IMR-90 (cell line): ENCODE data around the gene HOXB8. TPM values are rescaled to one million over a fixed set of nuclear protein-coding genes. Genes with fewer than 3 reads are reported as not detected.

Experiments
- ATAC-seq: fragments of 200-7000 bp; cut with Tn5 transposase; 2 replicates; pipeline ENCODE4 v1.9.1; 2020; ENCODE audit warnings: low read depth, mild to moderate bottlenecking, moderate library complexity
- BruUV-seq: library from RNA; stranded (reverse); fragments of 400-500 nt; replicated peaks from 2 replicates; lab custom pipeline; 2021; lab: Mats Ljungman, UMichigan
- CTCF ChIA-PET: fragments of 300-600 bp; formaldehyde crosslinking; extraction: SDS; loops from one replicate; lab custom pipeline; 2021; ENCODE audit warnings: antibody characterized with exemption; lab: Yijun Ruan, JAX
- POLR2A ChIA-PET: fragments of 300-600 bp; sonication (Branson Sonifier 250); formaldehyde crosslinking; loops from one replicate; lab custom pipeline; 2022; ENCODE audit warnings: antibody characterized with exemption; ENCODE audit not compliant: unreplicated experiment; lab: Charles Lee
- DNase-seq: peaks from one replicate; pipeline ENCODE4 v3.0.0; 2013
- H2AFZ ChIP-seq: replicated peaks from 2 replicates; pipeline ENCODE3; 2013; ENCODE audit warnings: low read length, mild to moderate bottlenecking; ENCODE audit not compliant: poor library complexity
- H2AK5ac ChIP-seq: 2 replicates; pipeline ENCODE4 v1.6.1; 2013; ENCODE audit warnings: low read depth, low read length, inconsistent platforms
- H2AK9ac ChIP-seq: replicated peaks from 2 replicates; pipeline ENCODE3; 2013; ENCODE audit warnings: mild to moderate bottlenecking, low read depth, low read length, moderate library complexity; ENCODE audit not compliant: poor library complexity
- H2BK120ac ChIP-seq: 2 replicates; pipeline ENCODE4 v1.6.1; 2013; ENCODE audit warnings: low read depth, low read length, inconsistent platforms
- H2BK15ac ChIP-seq: 3 replicates; pipeline ENCODE4 v1.6.1; 2013; ENCODE audit warnings: low read depth, low read length, inconsistent platforms
- H2BK20ac ChIP-seq: 2 replicates; pipeline ENCODE4 v1.6.1; 2013; ENCODE audit warnings: low read depth, mild to moderate bottlenecking, inconsistent platforms, low read length, moderate library complexity
- H2BK5ac ChIP-seq: 2 replicates; pipeline ENCODE4 v1.6.1; 2013; ENCODE audit warnings: mild to moderate bottlenecking, low read depth, low read length, inconsistent platforms; ENCODE audit not compliant: poor library complexity, severe bottlenecking
- H3K14ac ChIP-seq: replicated peaks from 2 replicates; pipeline ENCODE4 v1.6.1; 2013; ENCODE audit warnings: low read depth, low read length, inconsistent platforms
- H3K18ac ChIP-seq: 2 replicates; pipeline ENCODE4 v1.6.1; 2013; ENCODE audit warnings: low read depth, low read length, control low read depth
- H3K23ac ChIP-seq: 2 replicates; pipeline ENCODE4 v1.6.1; 2013; ENCODE audit warnings: low read depth, low read length, inconsistent platforms
- H3K27ac ChIP-seq: 2 replicates; pipeline ENCODE4 v1.5.1; 2013; ENCODE audit warnings: mild to moderate bottlenecking, control low read depth, low read length; ENCODE audit not compliant: insufficient read depth
- H3K27me3 ChIP-seq: 2 replicates; pipeline ENCODE4 v1.6.1; 2013; ENCODE audit warnings: low read length; ENCODE audit not compliant: control insufficient read depth, insufficient read depth
- H3K36me3 ChIP-seq: 2 replicates; pipeline ENCODE4 v1.6.1; 2013; ENCODE audit warnings: low read length, mixed read lengths; ENCODE audit not compliant: control insufficient read depth, insufficient read depth
- H3K4ac ChIP-seq: 2 replicates; pipeline ENCODE4 v1.6.1; 2013; ENCODE audit warnings: low read depth, low read length, inconsistent platforms
- H3K4me1 ChIP-seq: 2 replicates; pipeline ENCODE4 v1.6.1; 2013; ENCODE audit warnings: low read length, mixed read lengths; ENCODE audit not compliant: control insufficient read depth, insufficient read depth
- H3K4me2 ChIP-seq: 2 replicates; pipeline ENCODE4 v1.6.1; 2013; ENCODE audit warnings: low read depth, mild to moderate bottlenecking, control low read depth, low read length, moderate library complexity
- H3K4me3 ChIP-seq: 2 replicates; pipeline ENCODE4 v1.5.1; 2013; ENCODE audit warnings: low read depth, mild to moderate bottlenecking, control low read depth, low read length, moderate library complexity; ENCODE audit not compliant: insufficient read depth
- H3K56ac ChIP-seq: 2 replicates; pipeline ENCODE4 v1.6.1; 2013; ENCODE audit warnings: low read length, inconsistent platforms; ENCODE audit not compliant: insufficient read depth; ENCODE audit errors: extremely low read depth
- H3K79me1 ChIP-seq, 2 experiments: 2 replicates each; pipeline ENCODE4 v1.6.1; 2013; ENCODE audit warnings: low read length in 2 of 2, inconsistent platforms in 1 of 2, low read depth in 1 of 2
- H3K9ac ChIP-seq: 2 replicates; pipeline ENCODE4 v1.6.1; 2013; ENCODE audit warnings: low read depth, low read length, control low read depth
- H3K9me1 ChIP-seq: 2 replicates; pipeline ENCODE4 v1.6.1; 2013; ENCODE audit warnings: low read length, inconsistent platforms; ENCODE audit not compliant: insufficient read depth
- H3K9me3 ChIP-seq: 2 replicates; pipeline ENCODE4 v1.6.1; 2013; ENCODE audit warnings: low read length; ENCODE audit not compliant: control insufficient read depth, insufficient read depth
- H4K20me1 ChIP-seq: 2 replicates; pipeline ENCODE4 v1.6.1; 2013; ENCODE audit warnings: low read length, inconsistent platforms; ENCODE audit not compliant: insufficient read depth
- H4K5ac ChIP-seq: 2 replicates; pipeline ENCODE4 v1.6.1; 2013; ENCODE audit warnings: mild to moderate bottlenecking, low read depth, low read length, control low read depth
- H4K8ac ChIP-seq, 2 experiments: 2 replicates each; pipeline ENCODE4 v1.6.1; 2013; ENCODE audit warnings: low read depth in 2 of 2, low read length in 2 of 2, control low read depth in 1 of 2, inconsistent platforms in 1 of 2
- H4K91ac ChIP-seq: 2 replicates; pipeline ENCODE4 v1.6.1; 2013; ENCODE audit warnings: low read depth, low read length, inconsistent platforms; ENCODE audit not compliant: insufficient read depth
- MXI1 ChIP-seq: IDR thresholded peaks from 2 replicates; pipeline ENCODE4 v1.6.1; 2012; ENCODE audit warnings: low read depth, mild to moderate bottlenecking, low read length, moderate library complexity, borderline replicate concordance
- SMC3 ChIP-seq: fragments of 150-350 bp; IDR thresholded peaks from 2 replicates; pipeline ENCODE4 v1.6.1; 2016; ENCODE audit warnings: low read depth, mild to moderate bottlenecking, antibody characterized with exemption, low read length, moderate library complexity
- WGBS, 2 experiments: methylation state at CpG; one replicate each; pipeline versions ENCODE4 v1.1.5 to v1.1.7; 2013; ENCODE audit warnings: missing lambda C conversion rate in 2 of 2; ENCODE audit not compliant: insufficient read length in 1 of 2; ENCODE audit errors: extremely low coverage in 2 of 2; 5-methylcytosine and 5-hydroxymethylcytosine counted together
- dilution Hi-C: fragments of 300-500 bp; cut with HindIII; formaldehyde crosslinking; loops from one replicate; pipeline ENCODE4 v1.14.3; 2018; ENCODE audit warnings: low sequenced_read_pairs; ENCODE audit not compliant: unreplicated experiment
- in situ Hi-C: fragments of 300-500 bp; cut with MboI; formaldehyde crosslinking; loops from 3 replicates; pipeline ENCODE4 v1.14.3; 2019; ENCODE audit warnings: low sequenced_read_pairs, inconsistent platforms, mixed read lengths
- intact Hi-C: fragments of 100-400 bp; cut with micrococcal nuclease; formaldehyde crosslinking; loops from 2 replicates; pipeline ENCODE4 v1.10.0; 2022
- polyA plus RNA-seq, 3 experiments: library from polyadenylated mRNA; depleted of rRNA; stranded (reverse); fragments of >200 nt; gene quantifications; 2 replicates each; pipeline ENCODE4 v1.2.3, GENCODE V29; 2012; ENCODE audit warnings: low replicate concordance in 1 of 3
- total RNA-seq: library from RNA; depleted of rRNA; stranded (reverse); fragments of >200 nt; gene quantifications from 2 replicates; pipeline ENCODE4 v1.2.3, GENCODE V29; 2012

HOXB8 gene
- total and polyA plus RNA-seq, 2 of the 4 experiments (the other 2 are of a cell fraction): 0.54 to 5.3 TPM

GRCh38 chr17:48582750-48583069, 32.4 kb downstream of the HOXB8 start:
- intact Hi-C loops: no loop called here
- H3K4me3 ChIP-seq: peak overlapping the region; percentile 92
- H4K20me1 ChIP-seq: no peaks in the 10 kb centered on the region; the same call in 1 of the 2 replicates
- H3K36me3 ChIP-seq: peaks cover 14% of the 10 kb centered on the region; the same call in 1 of the 2 replicates
- peak overlapping the region; percentile 100 for H3K9ac ChIP-seq
- H2BK20ac ChIP-seq: peak overlapping the region; percentile 72
- H2AFZ ChIP-seq: no peak overlapping the region
- peak overlapping the region; percentile 78 for H3K18ac ChIP-seq
- H4K91ac ChIP-seq: peak overlapping the region; percentile 96
- peak overlapping the region; percentile 76 for H4K5ac ChIP-seq
- H3K56ac ChIP-seq: peak overlapping the region; percentile 82
- DNase-seq (no peak), ATAC-seq (no peak)
- H4K8ac ChIP-seq: peak overlapping the region; percentile 82 to 89
- H3K14ac ChIP-seq: peak overlapping the region; percentile 92
- H3K4me1 ChIP-seq: peaks cover 10% of the 10 kb centered on the region
- peak; percentile 29; the same call in 1 of the 2 replicates for TF ChIP-seq MXI1
- TF ChIP-seq SMC3: no peak
- H2AK5ac ChIP-seq: peak overlapping the region; percentile 87
- H3K9me3 ChIP-seq: no peaks in the 10 kb centered on the region
- peak overlapping the region; percentile 99 for H3K4ac ChIP-seq
- H2BK5ac ChIP-seq: peak overlapping the region; percentile 99
- no peaks in the 10 kb centered on the region for H3K79me1 ChIP-seq
- peak overlapping the region; percentile 97 for H3K23ac ChIP-seq
- peak overlapping the region; percentile 100 for H3K27ac ChIP-seq
- dilution Hi-C loops: no loop called here
- H2BK15ac ChIP-seq: peak overlapping the region; percentile 75; the same call in 2 of the 3 replicates
- H2AK9ac ChIP-seq: peak overlapping the region; percentile 91
- no CpG with 5 or more reads among the region's 7 CpGs for WGBS, 2 experiments
- peak overlapping the region; percentile 93 for H2BK120ac ChIP-seq
- POLR2A ChIA-PET: interaction anchor here (0.5 to 1.5 kb wide), 7 partner anchors 9 to 474 kb away, joined by 3 to 6 read pairs (median 3); no protein-coding TSS in a partner anchor
- no TSS peak for BruUV-seq
- CTCF ChIA-PET: interaction anchor here (1.7 to 1.9 kb wide), 2 partner anchors 11 to 90 kb away, joined by 4 to 5 read pairs; partner anchors contain the start of gene HOXB5
- in situ Hi-C loops: no loop called here
- no peaks in the 10 kb centered on the region for H3K27me3 ChIP-seq
- H3K9me1 ChIP-seq: no peaks in the 10 kb centered on the region; the same call in 1 of the 2 replicates
- H3K4me2 ChIP-seq: peak overlapping the region; percentile 98
